ENCODE results near the gene BCR. TPM values are rescaled to one million over a fixed set of nuclear protein-coding genes. Genes with fewer than 3 reads are reported as not detected.

Gene BCR
- total RNA-seq, 1 donor from 2014 or later = 69.0 TPM

GRCh38 chr22:23241562-23242472, 61.5 kb downstream of the BCR start:
- no peak for TF ChIP-seq CTCF (conservative IDR thresholded peaks at IDR 0.05; ENCODE audit: low read depth, low read length)
- H3K4me3 ChIP-seq (ENCODE audit: low read depth, low read length) = no peak overlapping the region
- DNase-seq (ENCODE audit: low read depth) = no peak

- no peak for DNase-seq (ENCODE audit: low read depth)
- H3K4me3 ChIP-seq (ENCODE audit: low read depth, low read length) = no peak overlapping the region
Observed at GRCh38 chr22:23242473-23243001, 62.2 kb downstream of the BCR start.

GRCh38 chr22:23243006-23243573, 62.8 kb downstream of the BCR start:
- no peak for TF ChIP-seq CTCF (conservative IDR thresholded peaks at IDR 0.05; ENCODE audit: low read depth, low read length)
- H3K4me3 ChIP-seq (ENCODE audit: low read depth, low read length) = no peak overlapping the region
- DNase-seq (ENCODE audit: low read depth) = no peak

More at GRCh38 chr22:23242473-23243001, 62.2 kb downstream of the BCR start:
- TF ChIP-seq CTCF (conservative IDR thresholded peaks at IDR 0.05; ENCODE audit: low read depth, low read length) = no peak

- no peak for DNase-seq (ENCODE audit: low read depth)
- no peak for TF ChIP-seq CTCF (conservative IDR thresholded peaks at IDR 0.05; ENCODE audit: low read depth, low read length)
- H3K4me3 ChIP-seq (ENCODE audit: low read depth, low read length) = no peak overlapping the region
Observed at GRCh38 chr22:23243859-23244689, 63.8 kb downstream of the BCR start.

GRCh38 chr22:23244690-23245044, 64.4 kb downstream of the BCR start:
- no peak for TF ChIP-seq CTCF (conservative IDR thresholded peaks at IDR 0.05; ENCODE audit: low read depth, low read length)
- DNase-seq (ENCODE audit: low read depth) = no peak
- H3K4me3 ChIP-seq (ENCODE audit: low read depth, low read length) = no peak overlapping the region

GRCh38 chr22:23245045-23245798, 64.9 kb downstream of the BCR start:
- no peak overlapping the region for H3K4me3 ChIP-seq (ENCODE audit: low read depth, low read length)
- TF ChIP-seq CTCF (conservative IDR thresholded peaks at IDR 0.05; ENCODE audit: low read depth, low read length) = no peak
- no peak for DNase-seq (ENCODE audit: low read depth)
